Peyer's patch (tissue), 4 donors: ENCODE data around the gene MAP2K1.
"Not testable (repeated sequence)": the region's sequence is repeated elsewhere in the genome, so short reads cannot be mapped to it uniquely, and the experiment has no call there.

Source experiments
- CTCF ChIP-seq, 6 experiments: fragments of 450-650 bp in 4 of 6; fragments of 200-600 bp in 2 of 6; sonication (generic) in 1 of 6; IDR thresholded peaks; one replicate each; pipeline ENCODE4 v1.5.1; 2017 to 2019; ENCODE audit warnings: antibody characterized with exemption in 6 of 6, mild to moderate bottlenecking in 3 of 6, moderate library complexity in 1 of 6
- POLR2A ChIP-seq, 2 donors: fragments of 450-650 bp; IDR thresholded peaks; one replicate each; pipeline ENCODE4 v1.5.1; 2017; ENCODE audit warnings: antibody characterized with exemption in 2 of 2, mild to moderate bottlenecking in 2 of 2, moderate library complexity in 2 of 2

- not testable (repeated sequence) for TF ChIP-seq CTCF, POLR2A (IDR thresholded peaks at IDR 0.05)
Observed at GRCh38 chr15:66470825-66471224, 84.1 kb downstream of the MAP2K1 start.
